H1 (cell line): ENCODE data around the gene TTC6. TPM values are rescaled to one million over a fixed set of nuclear protein-coding genes. Genes with fewer than 3 reads are reported as not detected.

ENCODE experiments used
- ASH2L ChIP-seq: fragments of 200-600, 300-600 bp; sonication (generic); IDR thresholded peaks from one replicate; pipeline ENCODE4 v1.7.1; 2017; ENCODE audit warnings: low read length
- ATF3 ChIP-seq: IDR thresholded peaks from 2 replicates; pipeline ENCODE4 v1.6.1; 2011; ENCODE audit warnings: low read depth, mild to moderate bottlenecking, low read length; ENCODE audit not compliant: insufficient read depth
- BACH1 ChIP-seq: IDR thresholded peaks from 2 replicates; pipeline ENCODE4 v1.6.1; 2012; ENCODE audit warnings: low read length, improper control_type of control experiment
- BCL11A ChIP-seq, 2 experiments: IDR thresholded peaks; one replicate each; pipeline ENCODE4 v1.6.1; 2011; ENCODE audit warnings: low read depth in 2 of 2, low read length in 2 of 2, mild to moderate bottlenecking in 2 of 2
- BRCA1 ChIP-seq: IDR thresholded peaks from 2 replicates; pipeline ENCODE4 v1.6.1; 2012; ENCODE audit warnings: low read depth, low read length, improper control_type of control experiment
- CTCF ChIP-seq, 3 experiments: IDR thresholded peaks; 1 replicate in 2 of 3; 2 replicates in 1 of 3; pipeline versions ENCODE4 v1.5.1 to v1.6.1; 2011; ENCODE audit warnings: low read length in 3 of 3, mild to moderate bottlenecking in 3 of 3, inconsistent platforms in 2 of 3, low read depth in 1 of 3, moderate library complexity in 1 of 3; ENCODE audit not compliant: insufficient read depth in 1 of 3; ENCODE audit errors: control extremely low read depth in 1 of 3
- E2F6 ChIP-seq: IDR thresholded peaks from 2 replicates; pipeline ENCODE4 v1.6.1; 2012; ENCODE audit warnings: inconsistent platforms
- HDAC6 ChIP-seq: IDR thresholded peaks from one replicate; pipeline ENCODE4 v1.7.1; 2012; ENCODE audit warnings: low read depth, mild to moderate bottlenecking, inconsistent platforms, low read length, moderate library complexity
- JUN ChIP-seq: IDR thresholded peaks from 2 replicates; pipeline ENCODE4 v1.6.1; 2011; ENCODE audit warnings: low read depth, mild to moderate bottlenecking, improper control_type of control experiment, low read length
- KDM4A ChIP-seq: IDR thresholded peaks from one replicate; pipeline ENCODE4 v1.7.1; 2012; ENCODE audit warnings: low read depth, mild to moderate bottlenecking, moderate library complexity, low read length, inconsistent platforms; ENCODE audit not compliant: severe bottlenecking
- KDM5A ChIP-seq: fragments of 200-600 bp; IDR thresholded peaks from 2 replicates; pipeline ENCODE4 v1.7.1; 2012; ENCODE audit warnings: mild to moderate bottlenecking, low read length, inconsistent platforms, mixed read lengths
- MAFK ChIP-seq: IDR thresholded peaks from 2 replicates; pipeline ENCODE4 v1.6.1; 2012; ENCODE audit warnings: low read depth, mild to moderate bottlenecking, improper control_type of control experiment, low read length
- PHF8 ChIP-seq: fragments of 200-600 bp; sonication (generic); conservative IDR thresholded peaks from 2 replicates; pipeline ENCODE4 v1.7.1; 2012; ENCODE audit warnings: low read depth, mild to moderate bottlenecking, inconsistent platforms, low read length, moderate library complexity
- RBBP5 ChIP-seq: IDR thresholded peaks from 2 replicates; pipeline ENCODE4 v1.7.1; 2012; ENCODE audit warnings: low read depth, mild to moderate bottlenecking, inconsistent platforms, low read length, moderate library complexity, borderline replicate concordance
- RXRA ChIP-seq: IDR thresholded peaks from 2 replicates; pipeline ENCODE4 v1.6.1; 2011; ENCODE audit warnings: low read depth, mild to moderate bottlenecking, low read length, moderate library complexity; ENCODE audit not compliant: insufficient read depth
- SAP30 ChIP-seq: fragments of 300-600 bp; sonication (generic); IDR thresholded peaks from 2 replicates; pipeline ENCODE4 v1.7.1; 2012; ENCODE audit warnings: low read length, moderate library complexity, mild to moderate bottlenecking, inconsistent platforms; ENCODE audit not compliant: insufficient read depth, insufficient replicate concordance
- SIX5 ChIP-seq: IDR thresholded peaks from 2 replicates; pipeline ENCODE4 v1.6.1; 2011; ENCODE audit warnings: mild to moderate bottlenecking, low read depth, low read length
- SP1 ChIP-seq: IDR thresholded peaks from 2 replicates; pipeline ENCODE4 v1.6.1; 2011; ENCODE audit warnings: low read depth, low read length
- SUZ12 ChIP-seq: fragments of 200-600 bp; sonication (generic); IDR thresholded peaks from 2 replicates; pipeline ENCODE4 v1.6.1; 2012; ENCODE audit warnings: mild to moderate bottlenecking, inconsistent platforms, low read length, moderate library complexity, mixed read lengths
- TCF12 ChIP-seq: IDR thresholded peaks from 2 replicates; pipeline ENCODE4 v1.6.1; 2011; ENCODE audit warnings: low read depth, mild to moderate bottlenecking, low read length
- YY1 ChIP-seq: IDR thresholded peaks from 2 replicates; pipeline ENCODE4 v1.6.1; 2011; ENCODE audit warnings: low read depth, mild to moderate bottlenecking, low read length
- polyA plus RNA-seq, 7 experiments: library from polyadenylated mRNA; depleted of rRNA in 3 of 7; stranded (reverse) in 5 of 7; unstranded in 2 of 7; fragments of >200 nt in 5 of 7; fragments of 200-250 nt in 2 of 7; gene quantifications; 1 replicate in 5 of 7; 2 replicates in 1 of 7; 4 replicates in 1 of 7; pipeline versions ENCODE4 v1.2.1 to v1.2.3, GENCODE V29; 2011 to 2013; ENCODE audit warnings: missing spikeins in 2 of 7, mixed read lengths in 2 of 7
- total RNA-seq: library from RNA; stranded (reverse); fragmentation: NEBNext Ultra II Directional; extraction: Animal tissue kit (Norgen Biotek cat#: 25700); gene quantifications from 2 replicates; pipeline ENCODE4 v1.2.1, GENCODE V29; 2021

TTC6 gene
- total and polyA plus RNA-seq, 2 of the 8 experiments (the other 6 are each of a cell fraction or from before 2014, with no cell fraction given) = 0.02 TPM; not detected in 1

- TF ChIP-seq BRCA1 (no peak), TCF12 (no peak), PHF8 (0 out of 2 replicates have a peak, but pooled peaks have one; percentile 35), ASH2L (peak; percentile 90), KDM4A (peak; percentile 99), SAP30 (no peak), JUN (no peak), SP1 (no peak), BACH1 (no peak), SIX5 (no peak), ATF3 (no peak), RXRA (no peak), HDAC6 (no peak), KDM5A (no peak), RBBP5 (peak; percentile 78; the same call in 1 of the 2 replicates), BCL11A (IDR thresholded peaks at IDR 0.05; ENCODE audit: low read depth in 2 of 2, low read length in 2 of 2) (no peak), MAFK (no peak), YY1 (0 out of 2 replicates have a peak, but pooled peaks have one; percentile 22), CTCF (IDR thresholded peaks at IDR 0.05; ENCODE audit: control extremely low read depth in 1 of 3, insufficient read depth in 1 of 3, low read depth in 1 of 3, low read length in 3 of 3) (no peak), E2F6 (peak; percentile 94), SUZ12 (peak; percentile 90)
Observed at GRCh38 chr14:37622231-37622923, 26.9 kb downstream of the TTC6 start (continued).
